ENCODE results near the gene CCNT1.
"Not testable (repeated sequence)": the region's sequence is repeated elsewhere in the genome, so short reads cannot be mapped to it uniquely, and the experiment has no call there.

Gene CCNT1

DNA sequence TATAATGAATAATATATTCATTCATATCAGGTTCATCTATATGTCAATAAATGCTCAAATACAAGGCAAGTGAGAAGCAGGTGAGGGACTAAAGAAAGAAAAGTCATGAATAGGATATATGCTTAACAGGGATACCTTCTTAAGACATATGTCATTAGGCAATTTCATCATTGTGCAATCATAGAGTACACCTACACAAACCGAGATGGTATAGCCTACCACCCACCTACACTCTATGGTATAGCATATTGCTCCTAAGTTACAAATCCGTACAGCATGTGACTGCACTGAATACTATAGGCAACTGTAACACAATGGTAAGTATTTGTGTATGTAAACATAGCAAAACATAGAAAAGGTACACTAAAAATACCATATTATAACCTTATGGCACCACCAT is 73.5 kb downstream of the CCNT1 start:
- H3K36me3 ChIP-seq (ENCODE audit: control insufficient read depth, insufficient read depth, low read length), result no peaks in the 10 kb centered on the region
- no peaks in the 10 kb centered on the region for H3K79me2 ChIP-seq

DNA sequence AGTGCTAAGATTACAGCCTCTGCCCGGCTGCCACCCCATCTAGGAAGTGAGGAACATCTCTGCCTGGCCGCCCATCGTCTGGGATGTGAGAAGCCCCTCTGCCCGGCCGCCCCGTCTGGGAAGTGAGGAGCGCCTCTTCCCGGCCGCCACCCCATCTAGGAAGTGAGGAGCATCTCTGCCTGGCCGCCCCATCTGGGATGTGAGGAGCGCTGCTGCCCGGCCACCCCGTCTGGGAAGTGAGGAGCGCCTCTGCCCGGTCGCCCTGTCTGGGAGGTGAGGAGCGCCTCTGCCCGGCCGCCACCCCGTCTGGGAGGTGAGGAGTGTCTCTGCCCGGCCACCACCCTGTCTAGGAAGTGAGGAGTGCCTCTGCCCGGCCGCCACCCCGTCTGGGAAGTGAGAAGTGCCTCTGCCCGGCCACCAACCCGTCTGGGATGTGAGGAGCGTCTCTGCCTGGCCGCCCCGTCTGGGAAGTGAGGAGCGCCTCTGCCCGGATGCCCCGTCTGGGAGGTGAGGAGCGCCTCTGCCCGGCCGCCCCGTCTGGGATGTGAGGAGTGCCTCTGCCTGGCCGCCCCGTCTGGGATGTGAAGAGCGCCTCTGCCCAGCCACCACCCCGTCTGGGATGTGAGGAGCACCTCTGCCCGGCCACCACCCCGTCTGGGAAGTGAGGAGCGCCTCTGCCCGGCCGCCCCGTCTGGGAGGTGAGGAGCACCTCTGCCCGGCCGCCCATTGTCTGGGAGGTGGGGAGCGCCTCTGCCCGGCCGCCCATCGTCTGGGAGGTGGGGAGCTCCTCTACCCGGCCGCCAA is 74.6 kb downstream of the CCNT1 start:
- not testable (repeated sequence) for H3K79me2 ChIP-seq; H3K4me2 ChIP-seq (ENCODE audit: low read length); H3K27ac ChIP-seq; H3K27me3 ChIP-seq (ENCODE audit: control insufficient read depth, insufficient read depth, low read length); H3K36me3 ChIP-seq (ENCODE audit: control insufficient read depth, insufficient read depth, low read length); H3K4me3 ChIP-seq (ENCODE audit: low read depth, low read length); H3K9me3 ChIP-seq (ENCODE audit: control insufficient read depth, low read length); H3K4me1 ChIP-seq; H3K9ac ChIP-seq; H2AFZ ChIP-seq

More for the DNA sequence above, 73.5 kb downstream of the CCNT1 start:
- no peaks in the 10 kb centered on the region for H3K4me1 ChIP-seq
- no peak overlapping the region for H3K9ac ChIP-seq
- H3K9me3 ChIP-seq (ENCODE audit: control insufficient read depth, low read length), result no peaks in the 10 kb centered on the region
- H3K4me2 ChIP-seq (ENCODE audit: low read length), result no peak overlapping the region
- no peaks in the 10 kb centered on the region for H3K27me3 ChIP-seq (ENCODE audit: control insufficient read depth, insufficient read depth, low read length)
- TF ChIP-seq, protein P1, sequence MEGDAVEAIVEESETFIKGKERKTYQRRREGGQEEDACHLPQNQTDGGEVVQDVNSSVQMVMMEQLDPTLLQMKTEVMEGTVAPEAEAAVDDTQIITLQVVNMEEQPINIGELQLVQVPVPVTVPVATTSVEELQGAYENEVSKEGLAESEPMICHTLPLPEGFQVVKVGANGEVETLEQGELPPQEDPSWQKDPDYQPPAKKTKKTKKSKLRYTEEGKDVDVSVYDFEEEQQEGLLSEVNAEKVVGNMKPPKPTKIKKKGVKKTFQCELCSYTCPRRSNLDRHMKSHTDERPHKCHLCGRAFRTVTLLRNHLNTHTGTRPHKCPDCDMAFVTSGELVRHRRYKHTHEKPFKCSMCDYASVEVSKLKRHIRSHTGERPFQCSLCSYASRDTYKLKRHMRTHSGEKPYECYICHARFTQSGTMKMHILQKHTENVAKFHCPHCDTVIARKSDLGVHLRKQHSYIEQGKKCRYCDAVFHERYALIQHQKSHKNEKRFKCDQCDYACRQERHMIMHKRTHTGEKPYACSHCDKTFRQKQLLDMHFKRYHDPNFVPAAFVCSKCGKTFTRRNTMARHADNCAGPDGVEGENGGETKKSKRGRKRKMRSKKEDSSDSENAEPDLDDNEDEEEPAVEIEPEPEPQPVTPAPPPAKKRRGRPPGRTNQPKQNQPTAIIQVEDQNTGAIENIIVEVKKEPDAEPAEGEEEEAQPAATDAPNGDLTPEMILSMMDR (IDR thresholded peaks at IDR 0.05), result no peak
- no peak overlapping the region for H3K4me3 ChIP-seq (ENCODE audit: low read depth, low read length)
- H3K27ac ChIP-seq, result no peak overlapping the region
- H2AFZ ChIP-seq, result no peak overlapping the region

DNA sequence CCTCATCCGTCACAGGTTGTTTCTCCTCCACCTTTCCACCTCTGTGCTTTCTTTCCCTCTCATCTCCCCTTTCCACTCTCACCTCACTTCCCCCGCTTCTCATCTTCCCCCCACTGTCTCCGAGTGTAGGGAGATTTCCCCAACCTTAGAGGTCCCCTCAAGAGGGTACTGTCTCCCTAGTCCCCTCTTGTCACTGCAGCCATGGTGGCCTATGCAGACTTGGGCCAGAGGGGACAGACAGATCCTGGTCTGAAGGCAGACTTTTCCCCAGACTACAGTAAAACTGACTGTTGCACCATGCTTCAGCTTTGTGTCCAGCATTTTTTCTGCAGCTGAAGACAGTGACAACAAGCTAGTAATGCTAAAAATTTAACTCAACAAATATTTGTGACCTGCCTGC is 75.7 kb downstream of the CCNT1 start:
- no peak overlapping the region for H3K27ac ChIP-seq
- H3K4me2 ChIP-seq (ENCODE audit: low read length), result no peak overlapping the region
- no peak overlapping the region for H3K9ac ChIP-seq
- H3K9me3 ChIP-seq (ENCODE audit: control insufficient read depth, low read length), result no peaks in the 10 kb centered on the region
- TF ChIP-seq, protein P1 (IDR thresholded peaks at IDR 0.05), result no peak
- H3K4me1 ChIP-seq, result no peaks in the 10 kb centered on the region
- H3K79me2 ChIP-seq, result no peaks in the 10 kb centered on the region
- no peak overlapping the region for H2AFZ ChIP-seq
- H3K27me3 ChIP-seq (ENCODE audit: control insufficient read depth, insufficient read depth, low read length), result no peaks in the 10 kb centered on the region
- H3K4me3 ChIP-seq (ENCODE audit: low read depth, low read length), result no peak overlapping the region
- H3K36me3 ChIP-seq (ENCODE audit: control insufficient read depth, insufficient read depth, low read length), result no peaks in the 10 kb centered on the region

DNA sequence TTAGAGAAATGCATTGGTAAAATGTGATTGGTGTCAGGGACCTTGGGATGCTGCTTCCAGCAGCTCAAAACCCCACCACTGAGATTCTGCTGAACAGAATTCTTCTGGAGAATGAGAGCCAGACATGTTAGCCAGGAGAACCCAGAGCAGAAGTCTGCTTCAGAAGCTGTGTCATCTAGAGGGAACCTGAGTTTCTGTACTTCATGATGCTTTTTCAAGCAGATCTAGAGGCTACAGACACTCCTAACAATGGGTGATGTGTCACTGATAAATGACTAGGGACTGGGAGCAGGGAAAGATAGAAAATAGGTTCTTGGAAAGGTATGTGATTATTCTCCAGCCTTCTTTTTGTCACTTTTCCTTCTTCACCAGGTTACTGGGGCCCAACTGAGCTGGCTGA is 76.1 kb downstream of the CCNT1 start:
- Histone ChIP-seq H3K4me2 (ENCODE audit: low read length) (no peak overlapping the region), H2AFZ (no peak overlapping the region), H3K4me1 (no peaks in the 10 kb centered on the region), H3K4me3 (ENCODE audit: low read depth, low read length) (no peak overlapping the region), H3K36me3 (ENCODE audit: control insufficient read depth, insufficient read depth, low read length) (no peaks in the 10 kb centered on the region), H3K27me3 (ENCODE audit: control insufficient read depth, insufficient read depth, low read length) (no peaks in the 10 kb centered on the region), H3K9ac (no peak overlapping the region), H3K27ac (no peak overlapping the region), H3K79me2 (no peaks in the 10 kb centered on the region), H3K9me3 (ENCODE audit: control insufficient read depth, low read length) (no peaks in the 10 kb centered on the region)
- TF ChIP-seq, protein P1 (IDR thresholded peaks at IDR 0.05), result no peak

Data from parathyroid adenoma (tissue), 2 donors.